Fibroblast of pulmonary artery (primary cell): Measurements from ENCODE around the gene ARNT2.

ENCODE experiments used
- DNase-seq: peaks from one replicate; pipeline ENCODE4 v3.0.0-alpha.2; 2010; ENCODE audit warnings: low read depth
- H3K4me3 ChIP-seq: replicated peaks from 2 replicates; pipeline ENCODE4 v1.5.1; 2011; ENCODE audit warnings: low read depth, mild to moderate bottlenecking, control low read depth, low read length, moderate library complexity
- CTCF ChIP-seq: IDR thresholded peaks from 2 replicates; pipeline ENCODE4 v1.5.1; 2011; ENCODE audit warnings: mild to moderate bottlenecking, control low read depth, low read length, inconsistent platforms; ENCODE audit errors: missing control alignments

Gene ARNT2

GRCh38 chr15:80586161-80586560 is 182.0 kb downstream of the ARNT2 start:
- TF ChIP-seq CTCF, result no peak
- no peak for DNase-seq

GRCh38 chr15:80587007-80587406 is 182.8 kb downstream of the ARNT2 start:
- no peak overlapping the region for H3K4me3 ChIP-seq
- TF ChIP-seq CTCF, result no peak
- DNase-seq, result no peak

More at GRCh38 chr15:80586161-80586560, 182.0 kb downstream of the ARNT2 start:
- no peak overlapping the region for H3K4me3 ChIP-seq

- peak; percentile 61 for DNase-seq
- no peak overlapping the region for H3K4me3 ChIP-seq
- TF ChIP-seq CTCF, result no peak
Observed at GRCh38 chr15:80587816-80588456, 183.8 kb downstream of the ARNT2 start.

GRCh38 chr15:80588801-80589200 is 184.6 kb downstream of the ARNT2 start:
- DNase-seq, result peak; percentile 98

GRCh38 chr15:80590761-80591355 is 186.7 kb downstream of the ARNT2 start:
- DNase-seq, result no peak
- H3K4me3 ChIP-seq, result no peak overlapping the region
- TF ChIP-seq CTCF, result no peak

More at GRCh38 chr15:80588801-80589200, 184.6 kb downstream of the ARNT2 start:
- H3K4me3 ChIP-seq, result no peak overlapping the region
- TF ChIP-seq CTCF, result no peak

GRCh38 chr15:80591471-80591870 is 187.3 kb downstream of the ARNT2 start:
- no peak overlapping the region for H3K4me3 ChIP-seq
- DNase-seq, result no peak
- TF ChIP-seq CTCF, result no peak
